ENCODE results near the gene CARS2.

DNA sequence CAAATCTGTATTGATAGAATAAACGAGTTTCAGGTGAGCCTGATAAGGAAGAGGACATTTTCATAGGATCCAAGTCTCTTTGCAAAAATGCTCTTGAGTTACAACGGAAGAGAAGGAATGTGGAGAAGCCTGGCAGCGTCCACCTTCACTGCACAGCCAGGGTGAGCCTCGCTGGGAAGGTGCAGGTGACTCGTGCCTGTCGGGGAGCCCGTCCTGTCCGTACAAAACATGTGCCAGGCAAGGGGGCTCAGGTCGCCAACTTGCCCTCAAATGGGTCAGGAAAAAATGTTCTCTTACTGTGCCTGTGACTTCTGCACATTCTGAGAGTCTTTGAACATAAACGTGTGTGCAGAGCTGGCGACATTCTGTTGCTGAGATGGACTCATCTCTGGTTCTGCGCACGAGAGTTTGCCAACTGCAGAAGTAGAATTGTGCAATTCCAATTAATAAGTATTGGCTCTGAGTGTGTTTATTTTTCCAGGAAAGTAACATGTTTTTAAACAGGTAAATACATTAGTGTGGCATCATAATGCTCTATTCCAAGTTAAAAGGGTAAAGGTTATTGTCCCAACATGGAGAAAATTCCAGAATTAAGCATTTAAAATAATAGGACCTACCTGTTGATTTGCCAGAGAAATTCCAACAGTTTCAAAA, 62.0 kb downstream of the CARS2 start:
- TF ChIP-seq, protein P1, sequence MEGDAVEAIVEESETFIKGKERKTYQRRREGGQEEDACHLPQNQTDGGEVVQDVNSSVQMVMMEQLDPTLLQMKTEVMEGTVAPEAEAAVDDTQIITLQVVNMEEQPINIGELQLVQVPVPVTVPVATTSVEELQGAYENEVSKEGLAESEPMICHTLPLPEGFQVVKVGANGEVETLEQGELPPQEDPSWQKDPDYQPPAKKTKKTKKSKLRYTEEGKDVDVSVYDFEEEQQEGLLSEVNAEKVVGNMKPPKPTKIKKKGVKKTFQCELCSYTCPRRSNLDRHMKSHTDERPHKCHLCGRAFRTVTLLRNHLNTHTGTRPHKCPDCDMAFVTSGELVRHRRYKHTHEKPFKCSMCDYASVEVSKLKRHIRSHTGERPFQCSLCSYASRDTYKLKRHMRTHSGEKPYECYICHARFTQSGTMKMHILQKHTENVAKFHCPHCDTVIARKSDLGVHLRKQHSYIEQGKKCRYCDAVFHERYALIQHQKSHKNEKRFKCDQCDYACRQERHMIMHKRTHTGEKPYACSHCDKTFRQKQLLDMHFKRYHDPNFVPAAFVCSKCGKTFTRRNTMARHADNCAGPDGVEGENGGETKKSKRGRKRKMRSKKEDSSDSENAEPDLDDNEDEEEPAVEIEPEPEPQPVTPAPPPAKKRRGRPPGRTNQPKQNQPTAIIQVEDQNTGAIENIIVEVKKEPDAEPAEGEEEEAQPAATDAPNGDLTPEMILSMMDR (conservative IDR thresholded peaks at IDR 0.05 in 1 of 2, IDR thresholded peaks at IDR 0.05 in 1 of 2; ENCODE audit: extremely low read depth in 1 of 2, insufficient read depth in 1 of 2, low read depth in 1 of 2, low read length in 2 of 2): no peak
- no peak for TF ChIP-seq EZH2 (IDR thresholded peaks at IDR 0.05; ENCODE audit: borderline replicate concordance, low read length)
